ENCODE results near the gene SLC4A4. TPM values are rescaled to one million over a fixed set of nuclear protein-coding genes. Genes with fewer than 3 reads are reported as not detected.

Gene SLC4A4
- total and polyA plus RNA-seq, 4 donors: 3.0 to 36.7 (median 8.2) TPM

DNA sequence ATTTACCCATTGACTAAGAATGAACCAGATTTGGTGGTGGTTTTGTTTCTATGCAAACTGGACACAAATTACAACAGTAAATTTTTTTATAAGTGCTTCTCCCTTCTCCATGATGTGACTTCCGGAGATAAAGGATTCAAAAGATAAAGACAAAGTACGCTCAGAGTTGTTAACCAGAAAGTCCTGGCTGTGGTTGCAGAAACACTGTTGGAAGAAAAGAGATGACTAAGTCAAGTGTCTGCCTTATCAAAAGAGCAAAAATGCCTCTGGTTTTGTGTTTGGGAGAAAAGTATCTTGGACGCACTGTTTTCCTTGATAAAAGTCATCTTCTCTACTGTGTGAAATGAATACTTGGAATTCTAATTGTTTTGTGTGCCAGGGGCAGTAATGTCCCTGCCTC lies 231.7 kb downstream of the SLC4A4 start:
- DNase-seq (ENCODE audit: low spot score): no peak
- Histone ChIP-seq H3K4me1 (ENCODE audit: control insufficient read depth in 4 of 4, insufficient read depth in 4 of 4, low read length in 3 of 4) (peaks cover 0 to 2% (median 0%) of the 10 kb centered on the region in 4 donors), H3K36me3 (ENCODE audit: control insufficient read depth in 4 of 4, insufficient read depth in 3 of 4, low read depth in 1 of 4, low read length in 3 of 4) (peaks cover 0 to 6% (median 2%) of the 10 kb centered on the region in 4 donors), H3K27ac (ENCODE audit: low read depth in 1 of 2, low read length in 2 of 2) (no peak overlapping the region), H3K4me3 (ENCODE audit: low read depth in 1 of 3, low read length in 3 of 3) (no peak overlapping the region), H3K9ac (ENCODE audit: low read depth in 1 of 2, low read length in 2 of 2) (no peak overlapping the region), H3K9me3 (ENCODE audit: control insufficient read depth in 4 of 4, low read length in 3 of 4) (no peaks in the 10 kb centered on the region), H3K27me3 (ENCODE audit: control insufficient read depth in 4 of 4, insufficient read depth in 4 of 4, low read length in 3 of 4) (no peaks in the 10 kb centered on the region)
- WGBS: 85% methylated on average over 3 of the region's 3 CpGs
- TF ChIP-seq, protein P1, sequence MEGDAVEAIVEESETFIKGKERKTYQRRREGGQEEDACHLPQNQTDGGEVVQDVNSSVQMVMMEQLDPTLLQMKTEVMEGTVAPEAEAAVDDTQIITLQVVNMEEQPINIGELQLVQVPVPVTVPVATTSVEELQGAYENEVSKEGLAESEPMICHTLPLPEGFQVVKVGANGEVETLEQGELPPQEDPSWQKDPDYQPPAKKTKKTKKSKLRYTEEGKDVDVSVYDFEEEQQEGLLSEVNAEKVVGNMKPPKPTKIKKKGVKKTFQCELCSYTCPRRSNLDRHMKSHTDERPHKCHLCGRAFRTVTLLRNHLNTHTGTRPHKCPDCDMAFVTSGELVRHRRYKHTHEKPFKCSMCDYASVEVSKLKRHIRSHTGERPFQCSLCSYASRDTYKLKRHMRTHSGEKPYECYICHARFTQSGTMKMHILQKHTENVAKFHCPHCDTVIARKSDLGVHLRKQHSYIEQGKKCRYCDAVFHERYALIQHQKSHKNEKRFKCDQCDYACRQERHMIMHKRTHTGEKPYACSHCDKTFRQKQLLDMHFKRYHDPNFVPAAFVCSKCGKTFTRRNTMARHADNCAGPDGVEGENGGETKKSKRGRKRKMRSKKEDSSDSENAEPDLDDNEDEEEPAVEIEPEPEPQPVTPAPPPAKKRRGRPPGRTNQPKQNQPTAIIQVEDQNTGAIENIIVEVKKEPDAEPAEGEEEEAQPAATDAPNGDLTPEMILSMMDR (IDR thresholded peaks at IDR 0.05; ENCODE audit: low read depth, low read length, missing input control): no peak
- TF ChIP-seq YY1 (IDR thresholded peaks at IDR 0.05) (no peak), HNF4G (IDR thresholded peaks at IDR 0.05) (no peak), TAF1 (conservative IDR thresholded peaks at IDR 0.05) (no peak), SP1 (IDR thresholded peaks at IDR 0.05) (no peak), HNF4A (conservative IDR thresholded peaks at IDR 0.05) (no peak), GABPA (IDR thresholded peaks at IDR 0.05 in 1 of 2, conservative IDR thresholded peaks at IDR 0.05 in 1 of 2) (no peak), NR2F2 (IDR thresholded peaks at IDR 0.05) (no peak), FOXA1 (IDR thresholded peaks at IDR 0.05) (no peak), ZBTB33 (IDR thresholded peaks at IDR 0.05) (no peak), JUND (IDR thresholded peaks at IDR 0.05) (no peak), MAX (IDR thresholded peaks at IDR 0.05) (no peak)

- 89% methylated on average over 3 of the region's 3 CpGs for WGBS
- H3K4me3 ChIP-seq (ENCODE audit: low read depth in 1 of 3, low read length in 3 of 3): no peak overlapping the region
- no peak for DNase-seq (ENCODE audit: low spot score)
- H3K9me3 ChIP-seq (ENCODE audit: control insufficient read depth in 4 of 4, low read length in 3 of 4): no peaks in the 10 kb centered on the region
- H3K9ac ChIP-seq (ENCODE audit: low read depth in 1 of 2, low read length in 2 of 2): no peak overlapping the region
- no peak overlapping the region for H3K27ac ChIP-seq (ENCODE audit: low read depth in 1 of 2, low read length in 2 of 2)
- TF ChIP-seq, protein P2, sequence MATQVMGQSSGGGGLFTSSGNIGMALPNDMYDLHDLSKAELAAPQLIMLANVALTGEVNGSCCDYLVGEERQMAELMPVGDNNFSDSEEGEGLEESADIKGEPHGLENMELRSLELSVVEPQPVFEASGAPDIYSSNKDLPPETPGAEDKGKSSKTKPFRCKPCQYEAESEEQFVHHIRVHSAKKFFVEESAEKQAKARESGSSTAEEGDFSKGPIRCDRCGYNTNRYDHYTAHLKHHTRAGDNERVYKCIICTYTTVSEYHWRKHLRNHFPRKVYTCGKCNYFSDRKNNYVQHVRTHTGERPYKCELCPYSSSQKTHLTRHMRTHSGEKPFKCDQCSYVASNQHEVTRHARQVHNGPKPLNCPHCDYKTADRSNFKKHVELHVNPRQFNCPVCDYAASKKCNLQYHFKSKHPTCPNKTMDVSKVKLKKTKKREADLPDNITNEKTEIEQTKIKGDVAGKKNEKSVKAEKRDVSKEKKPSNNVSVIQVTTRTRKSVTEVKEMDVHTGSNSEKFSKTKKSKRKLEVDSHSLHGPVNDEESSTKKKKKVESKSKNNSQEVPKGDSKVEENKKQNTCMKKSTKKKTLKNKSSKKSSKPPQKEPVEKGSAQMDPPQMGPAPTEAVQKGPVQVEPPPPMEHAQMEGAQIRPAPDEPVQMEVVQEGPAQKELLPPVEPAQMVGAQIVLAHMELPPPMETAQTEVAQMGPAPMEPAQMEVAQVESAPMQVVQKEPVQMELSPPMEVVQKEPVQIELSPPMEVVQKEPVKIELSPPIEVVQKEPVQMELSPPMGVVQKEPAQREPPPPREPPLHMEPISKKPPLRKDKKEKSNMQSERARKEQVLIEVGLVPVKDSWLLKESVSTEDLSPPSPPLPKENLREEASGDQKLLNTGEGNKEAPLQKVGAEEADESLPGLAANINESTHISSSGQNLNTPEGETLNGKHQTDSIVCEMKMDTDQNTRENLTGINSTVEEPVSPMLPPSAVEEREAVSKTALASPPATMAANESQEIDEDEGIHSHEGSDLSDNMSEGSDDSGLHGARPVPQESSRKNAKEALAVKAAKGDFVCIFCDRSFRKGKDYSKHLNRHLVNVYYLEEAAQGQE (IDR thresholded peaks at IDR 0.05): no peak
- TF ChIP-seq HNF4A (conservative IDR thresholded peaks at IDR 0.05) (no peak), SP1 (IDR thresholded peaks at IDR 0.05) (no peak), YY1 (IDR thresholded peaks at IDR 0.05) (no peak), NR2F2 (IDR thresholded peaks at IDR 0.05) (no peak), RAD21 (IDR thresholded peaks at IDR 0.05) (no peak), MAX (IDR thresholded peaks at IDR 0.05) (no peak), RXRA (IDR thresholded peaks at IDR 0.05) (no peak)
- TF ChIP-seq, protein P1 (IDR thresholded peaks at IDR 0.05; ENCODE audit: low read depth, low read length, missing input control): no peak
- TF ChIP-seq, protein P3, sequence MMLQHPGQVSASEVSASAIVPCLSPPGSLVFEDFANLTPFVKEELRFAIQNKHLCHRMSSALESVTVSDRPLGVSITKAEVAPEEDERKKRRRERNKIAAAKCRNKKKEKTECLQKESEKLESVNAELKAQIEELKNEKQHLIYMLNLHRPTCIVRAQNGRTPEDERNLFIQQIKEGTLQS (IDR thresholded peaks at IDR 0.05): no peak
- H3K36me3 ChIP-seq (ENCODE audit: control insufficient read depth in 4 of 4, insufficient read depth in 3 of 4, low read depth in 1 of 4, low read length in 3 of 4): peaks cover 0 to 6% (median 2%) of the 10 kb centered on the region in 4 donors
- no peaks in the 10 kb centered on the region for H3K27me3 ChIP-seq (ENCODE audit: control insufficient read depth in 4 of 4, insufficient read depth in 4 of 4, low read length in 3 of 4)
- peaks cover 0 to 2% (median 0%) of the 10 kb centered on the region in 4 donors for H3K4me1 ChIP-seq (ENCODE audit: control insufficient read depth in 4 of 4, insufficient read depth in 4 of 4, low read length in 3 of 4)
Observed at GRCh38 chr4:71571346-71571745, 232.5 kb downstream of the SLC4A4 start.

Measured in liver (tissue), 9 donors.